ENCODE results near the gene TSPAN4.

DNA sequence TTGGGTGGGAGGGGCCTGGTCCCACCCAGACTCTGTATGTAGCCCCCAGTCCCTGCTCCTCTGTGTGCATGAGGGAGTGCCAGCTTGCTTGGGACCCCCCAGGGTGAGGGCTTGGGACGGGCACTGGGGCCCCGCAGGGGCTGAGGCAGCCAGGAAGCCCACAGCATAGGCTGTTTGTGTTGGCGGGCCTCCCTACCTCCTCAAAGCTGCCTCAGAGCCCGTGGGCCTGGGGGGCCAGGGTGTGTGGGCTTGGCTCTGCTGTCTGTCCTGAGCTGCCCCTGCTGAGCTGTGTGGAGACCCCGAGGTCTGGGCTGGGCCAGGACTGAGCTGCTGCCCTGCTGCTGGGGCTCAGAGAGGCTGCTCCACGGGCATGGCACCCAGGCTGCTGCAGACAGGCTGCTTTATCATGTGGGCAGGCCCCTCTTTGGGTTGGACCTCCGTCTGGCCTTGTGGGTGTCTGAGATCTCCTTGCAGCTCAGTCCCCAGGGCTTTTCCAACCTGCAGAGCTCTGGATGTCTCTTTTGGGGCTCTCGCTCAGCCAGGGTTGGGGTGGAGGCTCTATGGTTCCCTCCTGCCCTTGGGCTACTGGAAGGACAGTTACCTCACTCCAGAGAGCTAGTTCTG, 3.3 kb downstream of the TSPAN4 start:
- TF ChIP-seq, protein P1, sequence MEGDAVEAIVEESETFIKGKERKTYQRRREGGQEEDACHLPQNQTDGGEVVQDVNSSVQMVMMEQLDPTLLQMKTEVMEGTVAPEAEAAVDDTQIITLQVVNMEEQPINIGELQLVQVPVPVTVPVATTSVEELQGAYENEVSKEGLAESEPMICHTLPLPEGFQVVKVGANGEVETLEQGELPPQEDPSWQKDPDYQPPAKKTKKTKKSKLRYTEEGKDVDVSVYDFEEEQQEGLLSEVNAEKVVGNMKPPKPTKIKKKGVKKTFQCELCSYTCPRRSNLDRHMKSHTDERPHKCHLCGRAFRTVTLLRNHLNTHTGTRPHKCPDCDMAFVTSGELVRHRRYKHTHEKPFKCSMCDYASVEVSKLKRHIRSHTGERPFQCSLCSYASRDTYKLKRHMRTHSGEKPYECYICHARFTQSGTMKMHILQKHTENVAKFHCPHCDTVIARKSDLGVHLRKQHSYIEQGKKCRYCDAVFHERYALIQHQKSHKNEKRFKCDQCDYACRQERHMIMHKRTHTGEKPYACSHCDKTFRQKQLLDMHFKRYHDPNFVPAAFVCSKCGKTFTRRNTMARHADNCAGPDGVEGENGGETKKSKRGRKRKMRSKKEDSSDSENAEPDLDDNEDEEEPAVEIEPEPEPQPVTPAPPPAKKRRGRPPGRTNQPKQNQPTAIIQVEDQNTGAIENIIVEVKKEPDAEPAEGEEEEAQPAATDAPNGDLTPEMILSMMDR (IDR thresholded peaks at IDR 0.05), result no peak
- TF ChIP-seq POLR2AphosphoS5 (IDR thresholded peaks at IDR 0.05), result no peak
- no peak for TF ChIP-seq EP300 (IDR thresholded peaks at IDR 0.05)
- no peak for TF ChIP-seq POLR2A (IDR thresholded peaks at IDR 0.05)

Measured in suprapubic skin (tissue), 4 donors.